ENCODE results near the gene IMMP1L.

- no peak for TF ChIP-seq POLR2AphosphoS5 (IDR thresholded peaks at IDR 0.05)
- TF ChIP-seq POLR2A (IDR thresholded peaks at IDR 0.05) = no peak
- no peak for TF ChIP-seq CTCF (IDR thresholded peaks at IDR 0.05)
- TF ChIP-seq EP300 (IDR thresholded peaks at IDR 0.05) = no peak
Measured at GRCh38 chr11:31449040-31449439, 60.4 kb downstream of the IMMP1L start.

Measured in stomach (tissue), 4 donors.